HepG2 (cell line): ENCODE data around the gene TADA2A.

ENCODE experiments used
- CEBPB ChIP-seq: IDR thresholded peaks from 2 replicates; pipeline ENCODE4 v1.6.1; 2011; ENCODE audit warnings: low read depth, low read length, improper control_type of control experiment, borderline replicate concordance
- GABPB1 ChIP-seq: IDR thresholded peaks from 2 replicates; pipeline ENCODE4 v1.6.1; 2016; ENCODE audit warnings: mild to moderate bottlenecking, missing genetic modification reagents, moderate library complexity, missing compliant biosample characterization
- GLMP ChIP-seq: sonication (generic); formaldehyde crosslinking; IDR thresholded peaks from 2 replicates; pipeline ENCODE4 v1.9.0; 2021; ENCODE audit warnings: missing genetic modification reagents, mild to moderate bottlenecking, borderline replicate concordance
- IRF9 ChIP-seq: sonication (generic); formaldehyde crosslinking; IDR thresholded peaks from 2 replicates; pipeline ENCODE4 v1.8.0; 2022; ENCODE audit warnings: missing genetic modification reagents, mild to moderate bottlenecking, borderline replicate concordance
- KLF16 ChIP-seq, 2 experiments: sonication (generic) in 1 of 2; formaldehyde crosslinking in 1 of 2; IDR thresholded peaks; 2 replicates each; pipeline versions ENCODE4 v1.6.1 to v1.8.0; 2016 to 2023; ENCODE audit warnings: missing genetic modification reagents in 2 of 2, missing compliant biosample characterization in 1 of 2
- MED1 ChIP-seq: sonication (generic); formaldehyde crosslinking; IDR thresholded peaks from 2 replicates; pipeline ENCODE4 v1.4.0; 2020; ENCODE audit warnings: missing genetic modification reagents
- RBM39 ChIP-seq: fragments of 200-400 bp; formaldehyde crosslinking; IDR thresholded peaks from one replicate; pipeline ENCODE4 v1.6.1; 2018; ENCODE audit warnings: antibody characterized with exemption, mild to moderate bottlenecking, low read depth, low read length; ENCODE audit not compliant: poor library complexity, severe bottlenecking
- ZBTB10 ChIP-seq: sonication (generic); formaldehyde crosslinking; IDR thresholded peaks from 2 replicates; pipeline ENCODE4 v1.4.0; 2020; ENCODE audit warnings: missing genetic modification reagents, borderline replicate concordance
- ZNF552 ChIP-seq: sonication (generic); formaldehyde crosslinking; IDR thresholded peaks from 2 replicates; pipeline ENCODE4 v1.9.0; 2022; ENCODE audit warnings: missing genetic modification reagents, mild to moderate bottlenecking, borderline replicate concordance
- ZNF800 ChIP-seq: sonication (generic); formaldehyde crosslinking; IDR thresholded peaks from 2 replicates; pipeline ENCODE4 v1.4.0; 2020; ENCODE audit warnings: missing genetic modification reagents
- TF ChIP-seq, protein P1 (sequence below): sonication (generic); formaldehyde crosslinking; IDR thresholded peaks from 2 replicates; pipeline ENCODE4 v1.5.0; 2020; ENCODE audit warnings: mild to moderate bottlenecking, missing genetic modification reagents, moderate library complexity

- TF ChIP-seq ZBTB10 (CRISPR knock-in tag) (no peak), CEBPB (peak; percentile 70), KLF16 (CRISPR knock-in tag; IDR thresholded peaks at IDR 0.05) (no peak), GABPB1 (CRISPR knock-in tag) (no peak), IRF9 (no peak), ZNF800 (CRISPR knock-in tag) (no peak), MED1 (CRISPR knock-in tag) (no peak), RBM39 (no peak), GLMP (no peak), ZNF552 (CRISPR knock-in tag) (no peak)
- TF ChIP-seq, protein P1, sequence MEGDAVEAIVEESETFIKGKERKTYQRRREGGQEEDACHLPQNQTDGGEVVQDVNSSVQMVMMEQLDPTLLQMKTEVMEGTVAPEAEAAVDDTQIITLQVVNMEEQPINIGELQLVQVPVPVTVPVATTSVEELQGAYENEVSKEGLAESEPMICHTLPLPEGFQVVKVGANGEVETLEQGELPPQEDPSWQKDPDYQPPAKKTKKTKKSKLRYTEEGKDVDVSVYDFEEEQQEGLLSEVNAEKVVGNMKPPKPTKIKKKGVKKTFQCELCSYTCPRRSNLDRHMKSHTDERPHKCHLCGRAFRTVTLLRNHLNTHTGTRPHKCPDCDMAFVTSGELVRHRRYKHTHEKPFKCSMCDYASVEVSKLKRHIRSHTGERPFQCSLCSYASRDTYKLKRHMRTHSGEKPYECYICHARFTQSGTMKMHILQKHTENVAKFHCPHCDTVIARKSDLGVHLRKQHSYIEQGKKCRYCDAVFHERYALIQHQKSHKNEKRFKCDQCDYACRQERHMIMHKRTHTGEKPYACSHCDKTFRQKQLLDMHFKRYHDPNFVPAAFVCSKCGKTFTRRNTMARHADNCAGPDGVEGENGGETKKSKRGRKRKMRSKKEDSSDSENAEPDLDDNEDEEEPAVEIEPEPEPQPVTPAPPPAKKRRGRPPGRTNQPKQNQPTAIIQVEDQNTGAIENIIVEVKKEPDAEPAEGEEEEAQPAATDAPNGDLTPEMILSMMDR (CRISPR knock-in tag), result no peak
Observed at GRCh38 chr17:37365589-37365988, 41.1 kb upstream of the TADA2A start.
